ENCODE data around the gene MEA1. TPM values are rescaled to one million over a fixed set of nuclear protein-coding genes. Genes with fewer than 3 reads are reported as not detected.
"Not testable (repeated sequence)": the region's sequence is repeated elsewhere in the genome, so short reads cannot be mapped to it uniquely, and the experiment has no call there.

The MEA1 gene
- total and polyA plus RNA-seq, 3 experiments from 2014 or later, result 84.8 to 108 (median 102) TPM

DNA sequence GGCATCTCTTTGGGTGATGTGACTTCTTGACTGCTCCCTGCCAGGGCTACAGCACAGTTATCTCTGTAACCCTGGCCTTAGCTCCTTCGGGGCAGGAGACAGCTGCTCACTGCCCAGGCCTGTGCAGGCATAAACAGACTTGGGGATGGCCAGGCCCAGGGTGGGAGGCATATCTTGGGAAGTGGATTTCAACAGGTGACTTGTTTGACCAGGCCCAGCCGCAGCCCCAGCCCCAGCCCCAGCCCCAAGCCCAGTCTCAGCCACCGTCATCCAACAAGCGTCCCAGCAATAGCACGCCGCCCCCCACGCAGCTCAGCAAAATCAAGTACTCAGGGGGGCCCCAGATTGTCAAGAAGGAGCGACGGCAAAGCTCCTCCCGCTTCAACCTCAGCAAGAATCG lies 7.5 kb downstream of the MEA1 start:
- no peak overlapping the region for H3K27ac ChIP-seq (ENCODE audit: low read depth, low read length)
- no peaks in the 10 kb centered on the region for H3K27me3 Mint-ChIP-seq
- no peak for DNase-seq
- H3K4me1 ChIP-seq (ENCODE audit: insufficient read depth, low read length), result no peaks in the 10 kb centered on the region
- H3K36me3 Mint-ChIP-seq, result peaks cover 0 to 63% (median 7%) of the 10 kb centered on the region in 3 donors
- H3K36me3 ChIP-seq (ENCODE audit: insufficient read depth, low read length), result peaks cover 39% of the 10 kb centered on the region
- POLR2A ChIA-PET, result interaction anchor here (0.6 kb wide), 1 partner anchor 77 kb away, joined by 3 read pairs; the partner anchor contains the start of gene CNPY3
- no peak overlapping the region for H3K4me3 ChIP-seq (ENCODE audit: low read length)
- no peak overlapping the region for H3K4me3 Mint-ChIP-seq
- H3K9me3 Mint-ChIP-seq, result no peaks in the 10 kb centered on the region
- H3K27me3 ChIP-seq (ENCODE audit: insufficient read depth, low read length, poor library complexity, severe bottlenecking), result no peaks in the 10 kb centered on the region
- H3K4me1 Mint-ChIP-seq, result peaks cover 0 to 8% (median 1%) of the 10 kb centered on the region in 3 donors
- CTCF ChIA-PET, result interaction anchor here (1.3 kb wide), 1 partner anchor 138 kb away, joined by 4 read pairs; no protein-coding TSS in a partner anchor
- no peaks in the 10 kb centered on the region for H3K9me3 ChIP-seq (ENCODE audit: low read length)
- no peak overlapping the region for H3K27ac Mint-ChIP-seq

DNA sequence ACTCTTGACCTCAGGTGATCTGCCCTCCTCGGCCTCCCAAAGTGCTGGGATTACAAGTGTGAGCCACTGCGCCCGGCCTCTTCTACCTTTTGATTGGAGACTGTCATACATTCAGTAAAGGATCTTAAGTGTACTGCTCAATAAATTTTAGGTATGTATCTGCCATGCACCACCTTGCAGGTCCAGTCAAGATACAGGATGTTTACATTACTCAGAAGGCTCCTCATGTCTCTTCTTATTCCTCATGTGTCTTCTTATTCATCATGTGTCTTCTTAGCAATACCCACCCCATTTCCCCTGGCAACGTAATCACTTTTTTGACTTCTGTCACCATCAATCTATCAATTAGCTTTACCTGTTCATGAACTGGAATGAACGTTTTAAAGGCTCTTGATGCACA lies 7.9 kb downstream of the MEA1 start:
- H3K27ac ChIP-seq (ENCODE audit: low read depth, low read length), result no peak overlapping the region
- H3K36me3 ChIP-seq (ENCODE audit: insufficient read depth, low read length), result peaks cover 39% of the 10 kb centered on the region
- ChIA-PET CTCF (interaction anchor here (0.6 to 1.3 kb wide), 2 partner anchors 138 to 228 kb away, joined by 3 to 4 read pairs; no protein-coding TSS in a partner anchor), POLR2A (interaction anchor here (0.6 kb wide), 1 partner anchor 76 kb away, joined by 3 read pairs; the partner anchor contains the start of gene CNPY3)
- no peaks in the 10 kb centered on the region for H3K9me3 ChIP-seq (ENCODE audit: low read length)
- Mint-ChIP-seq H3K27ac (peak overlapping the region in 2 of 8 donors; percentile 54 to 61), H3K9me3 (no peaks in the 10 kb centered on the region), H3K4me3 (no peak overlapping the region), H3K4me1 (peaks cover 0 to 8% (median 1%) of the 10 kb centered on the region in 3 donors), H3K27me3 (no peaks in the 10 kb centered on the region), H3K36me3 (peaks cover 0 to 59% (median 7%) of the 10 kb centered on the region in 3 donors)
- no peak for DNase-seq
- no peaks in the 10 kb centered on the region for H3K27me3 ChIP-seq (ENCODE audit: insufficient read depth, low read length, poor library complexity, severe bottlenecking)
- H3K4me1 ChIP-seq (ENCODE audit: insufficient read depth, low read length), result no peaks in the 10 kb centered on the region
- H3K4me3 ChIP-seq (ENCODE audit: low read length), result no peak overlapping the region

DNA sequence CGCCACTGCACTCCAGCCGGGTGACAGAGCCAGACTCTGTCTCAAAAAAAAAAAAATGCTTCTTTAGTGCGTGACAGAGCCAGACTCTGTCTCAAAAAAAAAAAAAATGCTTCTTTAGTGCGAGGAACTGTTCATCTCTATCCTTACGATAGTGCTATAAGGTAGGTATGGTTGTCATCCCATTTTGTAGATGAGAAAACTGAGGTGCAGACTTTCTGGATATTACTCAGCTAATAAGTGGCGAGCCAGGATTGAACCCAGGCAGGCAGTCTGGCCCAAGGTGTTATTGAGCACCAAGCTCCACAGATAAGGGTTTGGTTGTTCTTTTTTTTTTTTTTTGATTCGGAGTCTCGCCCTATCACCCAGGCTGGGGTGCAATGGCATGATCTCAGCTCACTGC lies 11.9 kb downstream of the MEA1 start:
- no peak for DNase-seq
- CTCF ChIA-PET, result no interaction called here
- no peaks in the 10 kb centered on the region for H3K9me3 ChIP-seq (ENCODE audit: low read length)
- H3K27me3 ChIP-seq (ENCODE audit: insufficient read depth, low read length, poor library complexity, severe bottlenecking), result no peaks in the 10 kb centered on the region
- Mint-ChIP-seq H3K9me3 (no peaks in the 10 kb centered on the region), H3K27ac (no peak overlapping the region), H3K36me3 (peaks cover 0 to 27% (median 3%) of the 10 kb centered on the region in 3 donors), H3K27me3 (no peaks in the 10 kb centered on the region), H3K4me3 (no peak overlapping the region), H3K4me1 (peaks cover 0 to 9% (median 3%) of the 10 kb centered on the region in 3 donors)
- H3K27ac ChIP-seq (ENCODE audit: low read depth, low read length), result no peak overlapping the region
- POLR2A ChIA-PET, result no interaction called here
- H3K4me1 ChIP-seq (ENCODE audit: insufficient read depth, low read length), result no peaks in the 10 kb centered on the region
- H3K36me3 ChIP-seq (ENCODE audit: insufficient read depth, low read length), result peaks cover 5% of the 10 kb centered on the region
- H3K4me3 ChIP-seq (ENCODE audit: low read length), result no peak overlapping the region

DNA sequence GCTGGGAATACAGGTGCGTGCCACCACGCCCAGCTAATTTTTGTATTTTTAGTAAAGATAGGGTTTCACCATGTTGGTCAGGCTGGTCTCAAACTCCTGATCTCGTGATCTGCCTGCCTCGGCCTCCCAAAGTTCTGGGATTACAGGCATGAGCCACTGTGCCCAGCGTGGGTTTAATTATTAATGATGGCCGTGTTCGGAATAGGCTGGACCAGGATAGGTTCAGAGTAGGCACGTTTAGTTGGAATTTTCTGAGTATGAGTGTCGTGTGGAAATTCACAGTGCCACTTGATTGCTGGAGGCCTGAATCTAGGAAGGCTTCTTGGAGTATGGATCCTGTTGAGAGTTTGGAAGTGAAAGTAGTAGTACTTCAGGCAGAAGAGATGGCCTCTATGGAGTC lies 15.5 kb downstream of the MEA1 start:
- CTCF ChIA-PET, POLR2A ChIA-PET: not testable (repeated sequence)

DNA sequence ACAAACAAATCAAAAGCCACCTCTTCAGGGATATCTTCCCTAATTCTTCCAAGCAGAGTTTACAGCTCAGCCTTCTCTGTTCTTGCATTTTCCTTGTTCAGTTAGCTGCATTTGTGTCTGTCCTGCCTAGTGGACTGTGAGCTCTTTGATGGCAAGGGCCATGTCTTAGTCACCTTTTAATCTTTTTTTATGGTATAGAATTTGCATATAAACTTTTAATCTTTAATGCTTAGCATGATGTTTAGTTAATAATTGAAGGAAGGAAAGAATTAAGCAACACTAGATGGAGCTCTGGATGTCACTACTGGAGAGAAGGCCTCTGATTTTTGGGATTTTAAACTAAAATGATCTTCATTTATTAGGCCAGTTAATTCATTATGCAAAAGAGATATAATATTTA lies 17.2 kb downstream of the MEA1 start:
- H3K36me3 ChIP-seq (ENCODE audit: insufficient read depth, low read length), result peaks cover 3% of the 10 kb centered on the region
- Mint-ChIP-seq H3K27ac (peak overlapping the region in 4 of 8 donors; percentile 1 to 45 (median 38)), H3K9me3 (no peaks in the 10 kb centered on the region), H3K4me1 (peaks cover 10 to 22% (median 12%) of the 10 kb centered on the region in 3 donors), H3K4me3 (no peak overlapping the region), H3K36me3 (peaks cover 0 to 23% (median 2%) of the 10 kb centered on the region in 3 donors), H3K27me3 (no peaks in the 10 kb centered on the region)
- no peak overlapping the region for H3K4me3 ChIP-seq (ENCODE audit: low read length)
- no peaks in the 10 kb centered on the region for H3K27me3 ChIP-seq (ENCODE audit: insufficient read depth, low read length, poor library complexity, severe bottlenecking)
- H3K27ac ChIP-seq (ENCODE audit: low read depth, low read length), result no peak overlapping the region
- ChIA-PET CTCF (interaction anchor here (1.2 to 1.9 kb wide), 2 partner anchors 17 to 147 kb away, joined by 3 to 5 read pairs; partner anchors contain the start of gene PEX6), POLR2A (no interaction called here)
- H3K4me1 ChIP-seq (ENCODE audit: insufficient read depth, low read length), result no peaks in the 10 kb centered on the region
- no peaks in the 10 kb centered on the region for H3K9me3 ChIP-seq (ENCODE audit: low read length)
- DNase-seq, result no peak

More for the DNA sequence above, 15.5 kb downstream of the MEA1 start:
- H3K9me3 Mint-ChIP-seq; DNase-seq; H3K4me3 Mint-ChIP-seq; H3K4me3 ChIP-seq (ENCODE audit: low read length); H3K27ac Mint-ChIP-seq; H3K27ac ChIP-seq (ENCODE audit: low read depth, low read length); H3K9me3 ChIP-seq (ENCODE audit: low read length); H3K4me1 ChIP-seq (ENCODE audit: insufficient read depth, low read length); H3K36me3 ChIP-seq (ENCODE audit: insufficient read depth, low read length); H3K27me3 Mint-ChIP-seq; H3K27me3 ChIP-seq (ENCODE audit: insufficient read depth, low read length, poor library complexity, severe bottlenecking): not testable (repeated sequence)
- Mint-ChIP-seq H3K36me3 (peaks cover 0 to 24% (median 2%) of the 10 kb centered on the region in 3 donors), H3K4me1 (peaks cover 10 to 19% (median 10%) of the 10 kb centered on the region in 3 donors)

DNA sequence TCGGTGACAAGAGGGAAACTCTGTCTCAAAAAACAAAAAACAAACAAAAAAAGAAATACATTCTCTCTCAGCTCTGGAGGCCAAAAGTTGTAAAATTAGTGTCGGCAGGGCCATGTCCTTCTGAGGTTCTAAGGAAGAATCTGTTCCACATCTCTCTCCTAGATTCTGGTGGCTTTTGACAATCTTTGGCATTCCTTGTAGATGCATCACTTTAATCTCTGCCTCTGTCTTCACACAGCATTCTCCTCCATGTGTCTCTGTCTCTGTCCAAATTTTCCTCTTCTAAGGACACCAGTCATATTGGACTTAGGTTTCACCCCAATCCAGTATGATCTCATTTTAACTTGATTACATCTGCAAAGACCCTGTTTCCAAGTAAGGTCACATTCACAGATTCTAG lies 20.3 kb downstream of the MEA1 start:
- POLR2A ChIA-PET, result no interaction called here
- Mint-ChIP-seq H3K27ac (peak overlapping the region in 3 of 8 donors; percentile 2 to 71 (median 56)), H3K27me3 (peaks cover 0 to 1% of the 10 kb centered on the region in 2 donors), H3K4me3 (no peak overlapping the region), H3K36me3 (peaks cover 0 to 45% (median 2%) of the 10 kb centered on the region in 3 donors), H3K4me1 (peaks cover 19 to 42% (median 19%) of the 10 kb centered on the region in 3 donors), H3K9me3 (no peaks in the 10 kb centered on the region)
- no peak for DNase-seq
- no peak overlapping the region for H3K27ac ChIP-seq (ENCODE audit: low read depth, low read length)
- CTCF ChIA-PET, result no interaction called here
- H3K4me3 ChIP-seq (ENCODE audit: low read length), result no peak overlapping the region
- H3K36me3 ChIP-seq (ENCODE audit: insufficient read depth, low read length), result peaks cover 10% of the 10 kb centered on the region
- H3K4me1 ChIP-seq (ENCODE audit: insufficient read depth, low read length), result no peaks in the 10 kb centered on the region
- no peaks in the 10 kb centered on the region for H3K9me3 ChIP-seq (ENCODE audit: low read length)
- H3K27me3 ChIP-seq (ENCODE audit: insufficient read depth, low read length, poor library complexity, severe bottlenecking), result no peaks in the 10 kb centered on the region

DNA sequence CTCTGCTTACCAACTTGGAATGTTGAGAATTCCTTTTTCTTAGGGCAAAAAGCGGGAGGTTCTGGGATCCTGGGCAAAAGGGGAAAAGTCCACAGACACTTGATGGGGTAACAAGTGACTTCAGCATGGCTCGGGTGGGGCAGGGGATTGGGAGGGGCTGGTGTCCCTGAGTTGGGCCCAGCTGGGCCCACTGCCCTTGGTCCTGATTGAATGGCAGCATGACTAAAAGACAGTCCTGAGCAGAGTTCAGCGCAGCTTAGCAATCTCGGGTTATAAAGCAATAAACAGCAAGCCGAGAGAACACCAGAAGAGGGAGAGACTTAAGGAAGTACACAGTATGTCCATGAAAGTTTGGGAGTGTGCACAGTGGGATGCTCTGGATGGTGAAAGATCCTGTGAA lies 23.8 kb downstream of the MEA1 start:
- no peaks in the 10 kb centered on the region for H3K9me3 Mint-ChIP-seq
- H3K27ac Mint-ChIP-seq, result peak overlapping the region in 1 of 8 donors; percentile 34
- Histone ChIP-seq H3K27ac (ENCODE audit: low read depth, low read length) (no peak overlapping the region), H3K27me3 (ENCODE audit: insufficient read depth, low read length, poor library complexity, severe bottlenecking) (no peaks in the 10 kb centered on the region), H3K4me3 (ENCODE audit: low read length) (no peak overlapping the region), H3K4me1 (ENCODE audit: insufficient read depth, low read length) (peaks cover 31% of the 10 kb centered on the region), H3K9me3 (ENCODE audit: low read length) (no peaks in the 10 kb centered on the region), H3K36me3 (ENCODE audit: insufficient read depth, low read length) (peaks cover 15% of the 10 kb centered on the region)
- H3K36me3 Mint-ChIP-seq, result peaks cover 0 to 55% (median 2%) of the 10 kb centered on the region in 3 donors
- CTCF ChIA-PET, result no interaction called here
- H3K27me3 Mint-ChIP-seq, result peaks cover 0 to 2% of the 10 kb centered on the region in 2 donors
- POLR2A ChIA-PET, result no interaction called here
- H3K4me3 Mint-ChIP-seq, result no peak overlapping the region
- peaks cover 47 to 69% (median 49%) of the 10 kb centered on the region in 3 donors for H3K4me1 Mint-ChIP-seq
- no peak for DNase-seq

DNA sequence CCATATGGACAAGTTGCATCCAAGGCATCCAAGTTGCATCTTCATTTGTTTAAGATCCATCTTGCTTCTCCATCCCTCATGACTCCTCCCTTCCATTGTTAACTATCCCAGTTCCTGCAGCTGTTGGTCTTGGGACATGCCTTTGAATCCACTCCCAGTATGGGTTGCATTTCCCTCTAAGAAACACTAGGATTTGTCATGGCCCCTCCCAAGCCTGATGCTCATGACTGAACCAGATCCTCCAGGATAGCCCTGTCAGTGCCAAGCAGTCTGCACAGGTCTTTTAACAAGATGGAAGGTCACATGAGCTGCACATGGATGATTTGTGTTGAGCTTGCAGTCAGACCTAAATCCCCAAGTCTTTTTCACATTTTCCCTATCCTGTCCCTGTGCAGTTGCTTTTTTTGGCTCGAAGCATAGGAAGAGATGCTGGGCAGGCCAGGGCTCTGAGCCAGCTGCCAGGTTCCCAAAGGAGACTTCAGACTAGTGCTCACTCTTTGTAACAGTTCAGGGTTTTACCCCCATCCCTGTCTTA lies 25.2 kb downstream of the MEA1 start:
- DNase-seq, result no peak
- H3K9me3 ChIP-seq (ENCODE audit: low read length), result no peaks in the 10 kb centered on the region
- no peaks in the 10 kb centered on the region for H3K27me3 ChIP-seq (ENCODE audit: insufficient read depth, low read length, poor library complexity, severe bottlenecking)
- H3K4me1 ChIP-seq (ENCODE audit: insufficient read depth, low read length), result peaks cover 36% of the 10 kb centered on the region
- H3K36me3 ChIP-seq (ENCODE audit: insufficient read depth, low read length), result peaks cover 15% of the 10 kb centered on the region
- H3K4me3 Mint-ChIP-seq, result peak overlapping the region in 2 of 7 donors; percentile 13 to 34
- peaks cover 51 to 74% (median 55%) of the 10 kb centered on the region in 3 donors for H3K4me1 Mint-ChIP-seq
- POLR2A ChIA-PET, result interaction anchor here (0.7 kb wide), 1 partner anchor 15 kb away, joined by 3 read pairs; no protein-coding TSS in a partner anchor
- H3K9me3 Mint-ChIP-seq, result no peaks in the 10 kb centered on the region
- peaks cover 0 to 2% of the 10 kb centered on the region in 2 donors for H3K27me3 Mint-ChIP-seq
- H3K27ac ChIP-seq (ENCODE audit: low read depth, low read length), result no peak overlapping the region
- CTCF ChIA-PET, result interaction anchor here (1.1 kb wide), 1 partner anchor 22 kb away, joined by 3 read pairs; no protein-coding TSS in a partner anchor
- H3K27ac Mint-ChIP-seq, result peak overlapping the region in 5 of 8 donors; percentile 12 to 96 (median 63)
- peaks cover 0 to 51% (median 2%) of the 10 kb centered on the region in 3 donors for H3K36me3 Mint-ChIP-seq
- no peak overlapping the region for H3K4me3 ChIP-seq (ENCODE audit: low read length)
